Activated CD4-positive, alpha-beta T cell treated with anti-CD3 and anti-CD28 coated beads, Interleukin-2, amount 50 U/mL, for 24 hours (primary cell): ENCODE measurements around the gene NCCRP1.

Source experiments
- DNase-seq, 2 donors: peaks; one replicate each; pipeline ENCODE4 v3.0.0-alpha.2; 2020; ENCODE audit warnings: low read depth in 1 of 2, low spot score in 1 of 2

Gene NCCRP1

GRCh38 chr19:39196860-39197562 is at the start of gene NCCRP1:
Gene NCCRP1, plus strand, starts transcription at chr19:39196964. Its CDS starts 19 bp downstream, at chr19:39196983.
- DNase-seq: no peak

GRCh38 chr19:39147480-39147879 is 49.3 kb upstream of the NCCRP1 start:
- no peak for DNase-seq

- DNase-seq: no peak
These were observed 47.7 kb upstream of the NCCRP1 start for GRCh38 chr19:39148939-39149529.

- no peak for DNase-seq
These were observed 46.5 kb upstream of the NCCRP1 start for GRCh38 chr19:39150235-39150634.

GRCh38 chr19:39150807-39151600 is 45.8 kb upstream of the NCCRP1 start:
- DNase-seq: no peak

GRCh38 chr19:39152066-39152465 is 44.7 kb upstream of the NCCRP1 start:
- no peak for DNase-seq

DNA sequence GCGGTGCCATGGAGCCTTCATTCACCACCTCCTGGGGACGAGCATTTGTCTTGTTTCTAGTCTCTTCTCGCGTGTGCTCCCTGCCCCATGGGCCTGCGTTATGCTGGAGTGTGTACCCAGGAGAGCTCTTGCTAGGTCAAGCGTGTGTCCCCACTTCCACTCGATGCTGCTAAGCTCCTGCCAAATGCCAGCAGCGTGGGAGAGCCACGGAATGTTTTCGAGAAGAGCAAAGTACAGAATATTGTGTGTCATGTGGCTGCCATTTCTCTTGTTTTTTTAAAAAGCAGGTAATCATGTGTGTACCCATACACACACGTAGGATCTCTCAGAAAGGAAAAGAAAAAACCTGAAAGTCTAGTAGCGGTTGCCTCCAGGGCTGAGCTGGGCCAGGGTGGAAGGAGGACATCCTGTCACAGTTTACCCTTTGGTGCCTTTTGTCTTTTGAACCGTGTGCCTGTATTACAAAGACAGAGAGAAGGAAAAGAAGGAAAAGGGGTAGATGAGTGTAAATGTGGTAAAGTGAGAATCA is 42.6 kb upstream of the NCCRP1 start:
- no peak for DNase-seq

DNA sequence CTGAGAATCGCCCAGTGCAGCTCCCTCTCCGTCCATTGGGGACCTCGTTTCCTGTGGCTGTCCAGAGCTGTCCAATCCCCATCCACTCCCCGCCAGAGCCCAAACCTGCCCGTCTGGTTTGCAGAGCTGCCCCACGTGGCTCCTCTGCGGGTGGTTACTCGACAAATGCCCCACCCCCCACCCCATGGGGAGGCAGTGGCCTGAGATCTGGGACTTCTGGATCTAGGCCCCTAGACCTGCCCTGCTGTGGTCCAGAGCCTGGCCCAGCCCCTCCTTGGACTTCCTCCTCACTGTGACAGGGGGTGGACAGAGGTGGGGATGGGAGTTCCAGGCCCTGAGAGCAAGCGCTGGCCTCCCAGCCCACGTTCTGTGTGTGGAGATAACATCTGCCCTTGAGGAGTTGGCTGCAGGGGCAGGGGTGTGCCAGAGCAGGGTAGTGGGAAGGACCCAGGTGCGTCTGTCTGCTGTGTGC is 42.1 kb upstream of the NCCRP1 start:
- DNase-seq: no peak

DNA sequence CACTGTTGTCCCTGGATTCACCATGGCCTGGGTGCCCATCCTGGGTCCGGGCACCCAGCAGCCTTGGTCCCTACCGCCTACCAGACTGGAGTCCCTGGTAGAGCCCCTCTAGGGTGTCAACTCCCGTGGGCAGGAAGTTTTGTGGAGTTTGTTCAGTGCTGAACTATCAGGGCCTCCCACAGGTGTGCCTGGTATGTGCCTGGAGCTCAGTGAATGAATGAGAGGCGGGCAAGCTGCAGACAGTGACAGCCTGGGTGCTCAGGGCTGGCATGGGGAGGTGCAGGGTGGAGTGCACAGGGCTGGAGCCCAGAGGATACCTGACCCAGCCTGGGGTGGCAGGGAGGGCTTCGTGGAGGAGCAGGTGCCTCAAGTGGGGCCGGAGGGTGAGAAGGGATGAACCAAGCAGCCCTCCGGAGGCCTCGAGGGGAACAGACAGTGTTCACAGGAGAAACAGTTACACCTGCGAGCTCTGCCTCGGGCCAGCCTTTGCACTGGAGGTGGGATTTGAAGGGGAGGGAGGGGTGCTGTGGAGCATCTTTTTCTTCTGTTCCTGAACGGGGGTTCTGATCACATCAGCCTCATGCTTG is 41.6 kb upstream of the NCCRP1 start:
- DNase-seq: no peak

DNA sequence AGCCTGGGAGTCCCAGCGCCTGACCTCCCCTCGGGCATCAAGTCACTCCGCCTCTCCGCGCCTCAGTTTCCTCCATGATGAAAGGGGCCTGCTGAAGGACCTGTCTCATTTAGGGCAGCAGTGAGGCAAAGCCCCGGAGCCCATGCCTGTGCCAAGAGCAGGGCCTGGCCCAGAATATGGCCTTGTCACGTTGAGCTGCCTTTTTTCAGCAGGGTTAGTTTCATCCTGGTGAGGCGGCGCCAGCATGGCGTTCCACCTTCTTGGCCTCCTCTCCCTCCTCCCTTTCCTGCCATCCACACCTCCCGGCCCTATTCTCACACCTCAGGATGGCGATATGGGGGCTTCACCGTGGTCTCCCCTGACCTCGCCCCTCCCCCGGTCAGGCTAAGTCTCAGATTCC is 41.0 kb upstream of the NCCRP1 start:
- DNase-seq: no peak

GRCh38 chr19:39156326-39157230 is 40.2 kb upstream of the NCCRP1 start:
- no peak for DNase-seq

DNA sequence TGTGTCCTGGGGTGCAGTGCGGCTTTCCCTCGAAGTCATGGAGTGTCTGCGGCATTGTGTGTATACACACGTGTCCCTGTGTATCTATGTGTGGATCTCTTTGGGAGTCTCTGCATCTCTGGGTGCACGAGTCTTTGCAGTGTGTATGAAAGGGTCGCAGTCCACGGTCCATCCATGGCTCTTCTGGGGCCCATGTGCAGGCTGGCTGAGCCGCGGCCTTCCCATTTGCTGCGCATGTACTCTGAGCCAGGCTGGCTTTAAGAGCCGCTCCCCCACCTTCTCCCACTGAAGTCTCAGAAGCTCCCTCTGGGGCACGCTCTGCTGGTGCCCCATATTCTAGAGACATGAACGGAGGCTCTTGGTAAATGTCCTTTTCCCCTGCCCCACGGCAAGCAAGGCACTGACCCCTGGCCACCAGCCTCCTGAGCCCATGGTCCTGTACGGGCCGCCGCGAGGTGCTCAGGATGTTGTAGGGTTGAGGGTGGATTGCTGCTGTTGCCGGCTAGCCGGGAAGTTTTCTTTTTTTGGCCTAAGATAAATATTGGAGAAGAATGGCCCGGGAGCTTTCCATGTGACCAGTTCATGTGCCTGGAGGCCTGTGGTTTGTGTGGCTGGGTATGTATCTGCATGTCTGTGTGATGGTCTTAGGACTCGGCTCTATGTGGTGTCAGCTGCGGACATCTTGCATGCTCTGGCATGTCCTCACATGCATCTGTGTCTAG is 39.3 kb upstream of the NCCRP1 start:
- no peak for DNase-seq

GRCh38 chr19:39157997-39158389 is 38.8 kb upstream of the NCCRP1 start:
- no peak for DNase-seq

- DNase-seq: no peak
These were observed 38.0 kb upstream of the NCCRP1 start for GRCh38 chr19:39158646-39159260.

DNA sequence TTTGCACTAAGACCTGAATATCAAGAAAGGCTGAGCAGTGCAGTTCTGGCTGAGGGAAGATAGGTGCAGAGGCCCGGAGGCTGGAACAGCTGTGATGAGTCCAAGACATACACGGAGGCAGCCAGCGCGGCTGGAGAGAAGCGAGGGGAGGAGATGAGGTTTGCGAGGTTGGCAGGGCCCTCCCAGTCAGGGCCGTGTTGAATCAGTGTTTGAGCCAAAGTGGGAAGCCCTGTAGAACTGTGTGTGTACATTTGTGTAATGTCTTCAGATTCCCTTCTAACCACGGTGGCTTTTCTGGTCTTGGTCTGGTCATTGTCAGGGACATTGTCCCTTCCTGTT is 36.3 kb upstream of the NCCRP1 start:
- no peak for DNase-seq

GRCh38 chr19:39160889-39161672 is 35.7 kb upstream of the NCCRP1 start:
- DNase-seq: no peak

DNA sequence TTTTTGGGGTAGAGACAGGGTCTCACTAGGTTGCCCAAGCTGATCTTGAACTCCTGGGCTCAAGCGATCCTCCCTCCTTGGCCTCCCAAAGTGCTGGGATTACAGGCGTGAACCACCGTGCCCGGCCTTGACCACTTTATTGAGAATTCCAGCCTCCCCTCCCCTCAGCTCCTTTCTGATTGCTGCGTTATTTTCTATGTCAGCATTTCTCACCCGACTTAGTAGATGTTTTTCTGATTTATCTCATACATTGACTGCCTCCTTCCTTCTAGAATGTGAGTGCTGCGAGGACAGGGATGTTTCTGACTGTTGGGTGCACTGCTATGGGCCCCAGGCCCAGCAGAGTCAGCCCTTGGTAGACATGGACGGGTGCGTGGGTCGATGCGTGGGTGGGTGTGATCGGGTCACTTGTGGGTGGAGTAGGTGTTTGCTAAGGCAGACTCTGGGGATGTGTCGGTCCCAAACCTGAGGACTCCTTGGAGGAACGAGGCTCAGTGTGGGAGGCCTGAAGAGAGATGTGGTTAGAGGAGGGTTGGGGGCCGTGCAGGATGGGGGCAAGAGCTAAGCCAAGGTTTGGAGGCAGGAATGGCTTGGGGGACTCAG is 34.2 kb upstream of the NCCRP1 start:
- no peak for DNase-seq

DNA sequence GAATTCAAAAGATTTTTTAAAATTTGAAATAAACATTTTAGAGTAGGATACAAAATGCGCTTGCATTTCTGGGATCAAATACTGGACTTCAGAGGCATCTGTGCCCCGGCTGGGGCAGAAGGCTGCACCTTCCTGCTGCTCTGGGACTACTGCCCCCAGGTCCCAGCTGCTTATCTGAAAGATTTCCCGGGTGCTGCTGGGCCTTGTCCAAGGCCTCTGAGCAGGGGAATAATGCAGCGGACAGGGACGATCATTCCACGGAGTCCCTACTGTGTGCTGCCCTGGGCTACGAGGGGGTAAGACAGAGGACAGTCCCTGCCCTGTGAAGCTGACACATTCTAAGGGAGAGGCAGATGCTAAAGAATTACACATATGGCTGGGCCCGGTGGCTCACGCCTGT is 33.1 kb upstream of the NCCRP1 start:
- no peak for DNase-seq
